Measurements from ENCODE around the gene ULBP3.
"Not testable (repeated sequence)": the region's sequence is repeated elsewhere in the genome, so short reads cannot be mapped to it uniquely, and the experiment has no call there.

Gene ULBP3

GRCh38 chr6:150038202-150039062 lies 30.5 kb downstream of the ULBP3 start:
- DNase-seq, result no peak

DNA sequence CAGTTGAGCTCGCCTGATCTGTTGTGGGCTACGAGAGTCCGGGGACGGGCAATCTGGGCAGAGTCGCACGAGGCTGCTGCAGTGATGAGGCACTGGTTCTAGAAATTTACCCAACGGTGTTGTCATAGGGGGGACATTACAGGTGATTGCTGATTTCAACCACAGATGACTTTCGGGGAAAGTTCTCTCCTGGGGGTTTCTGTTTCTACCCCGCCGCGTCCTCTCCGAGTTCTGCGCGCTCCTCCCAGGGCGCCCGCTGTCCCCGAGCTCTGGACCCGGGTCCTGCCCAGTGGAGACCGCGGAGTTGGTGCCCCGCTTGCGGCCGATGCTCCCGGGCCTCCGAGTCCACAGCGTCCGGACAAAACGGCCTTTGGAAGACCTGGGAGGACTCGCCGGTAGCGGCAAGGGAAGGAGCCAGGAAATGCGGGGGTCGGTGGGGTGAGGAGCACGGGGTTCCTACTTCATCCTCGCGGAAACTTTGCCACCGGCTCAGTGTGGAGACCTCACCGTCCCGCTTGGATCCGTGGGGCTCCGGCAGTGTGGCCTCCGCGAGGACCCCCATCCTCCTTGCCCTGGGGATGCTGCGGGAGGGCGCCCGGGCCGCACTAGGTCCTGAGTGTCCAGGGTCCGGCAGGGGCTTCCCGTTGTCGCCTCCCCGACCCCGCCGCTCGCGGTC lies 31.3 kb downstream of the ULBP3 start:
- no peak for DNase-seq

DNA sequence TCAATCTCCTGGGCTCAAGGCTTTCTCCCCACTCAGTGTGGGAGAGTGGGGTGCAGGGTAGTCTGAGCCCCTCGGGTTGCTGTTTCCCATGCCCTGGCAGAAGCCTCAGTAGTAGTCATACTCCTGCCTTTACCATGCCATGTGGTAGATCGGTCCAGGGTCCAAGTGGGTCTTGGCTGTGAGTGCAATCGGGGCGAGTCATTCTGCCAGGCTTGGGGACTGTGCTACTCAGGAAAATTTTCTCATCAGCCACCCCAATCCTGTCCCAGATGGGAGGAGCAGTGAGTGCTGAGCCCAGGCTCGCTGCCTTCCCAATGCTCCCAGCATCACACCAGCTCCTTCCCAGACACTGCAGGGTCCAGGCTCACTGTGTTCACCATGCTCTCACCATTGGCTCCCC lies 32.8 kb downstream of the ULBP3 start:
- DNase-seq, result no peak

DNA sequence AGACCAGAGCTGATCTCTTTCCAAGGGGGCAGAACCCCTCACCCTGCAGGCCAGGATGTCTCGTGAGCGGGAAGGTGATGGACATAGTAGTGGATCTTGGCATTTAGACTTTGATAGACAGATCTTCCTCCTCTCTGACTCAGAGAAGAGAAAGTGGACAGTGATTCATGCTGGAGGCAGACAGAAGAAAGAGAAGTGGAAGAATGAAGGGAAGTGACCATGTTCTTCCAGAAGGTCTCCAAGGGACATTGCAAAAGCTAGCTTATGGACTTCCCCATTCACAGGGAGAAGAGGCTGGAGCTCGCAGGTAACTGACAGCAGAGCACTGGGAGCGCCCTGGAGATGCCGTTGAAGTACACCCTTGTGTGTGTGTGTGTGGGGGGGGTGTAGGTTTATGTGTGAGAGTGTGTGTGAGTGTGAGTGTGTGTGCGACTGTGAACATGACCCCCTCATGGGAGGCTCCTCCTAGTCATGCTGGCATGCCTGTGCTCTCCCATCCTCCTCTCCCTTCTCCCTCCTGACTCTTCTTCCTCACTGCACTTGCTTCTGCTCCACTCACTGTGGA lies 35.6 kb downstream of the ULBP3 start:
- peak; percentile 42 to 46 for DNase-seq

- DNase-seq, result no peak
Observed at GRCh38 chr6:150032598-150032997, 36.3 kb downstream of the ULBP3 start.

GRCh38 chr6:150030611-150031010 lies 38.3 kb downstream of the ULBP3 start:
- DNase-seq, result no peak

- DNase-seq, result no peak
Observed at GRCh38 chr6:150029749-150030148, 39.2 kb downstream of the ULBP3 start.

DNA sequence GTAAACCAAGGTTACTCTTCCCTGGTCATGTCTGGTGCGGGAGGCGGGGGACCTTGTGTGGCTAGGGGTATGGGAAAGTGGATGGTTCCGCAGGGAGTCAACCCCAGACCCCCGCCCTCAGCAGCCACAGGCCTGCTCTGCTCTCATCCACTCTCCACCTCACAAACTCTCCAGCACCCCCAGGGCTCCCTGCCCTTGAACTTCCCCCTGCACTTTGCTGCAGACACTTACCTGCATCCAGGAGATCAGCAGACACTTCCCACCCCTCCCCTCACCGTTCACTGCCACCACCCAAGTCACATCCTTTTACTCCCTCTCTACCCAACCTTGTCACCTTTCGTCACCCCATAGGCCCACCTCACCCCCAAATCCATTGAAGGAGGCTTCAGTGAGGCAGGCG lies 39.6 kb downstream of the ULBP3 start:
- DNase-seq, result no peak

GRCh38 chr6:150028799-150029198 lies 40.1 kb downstream of the ULBP3 start:
- no peak for DNase-seq

GRCh38 chr6:150027806-150028565 lies 40.9 kb downstream of the ULBP3 start:
- DNase-seq, result no peak

GRCh38 chr6:150026976-150027805 lies 41.7 kb downstream of the ULBP3 start:
- no peak for DNase-seq

DNA sequence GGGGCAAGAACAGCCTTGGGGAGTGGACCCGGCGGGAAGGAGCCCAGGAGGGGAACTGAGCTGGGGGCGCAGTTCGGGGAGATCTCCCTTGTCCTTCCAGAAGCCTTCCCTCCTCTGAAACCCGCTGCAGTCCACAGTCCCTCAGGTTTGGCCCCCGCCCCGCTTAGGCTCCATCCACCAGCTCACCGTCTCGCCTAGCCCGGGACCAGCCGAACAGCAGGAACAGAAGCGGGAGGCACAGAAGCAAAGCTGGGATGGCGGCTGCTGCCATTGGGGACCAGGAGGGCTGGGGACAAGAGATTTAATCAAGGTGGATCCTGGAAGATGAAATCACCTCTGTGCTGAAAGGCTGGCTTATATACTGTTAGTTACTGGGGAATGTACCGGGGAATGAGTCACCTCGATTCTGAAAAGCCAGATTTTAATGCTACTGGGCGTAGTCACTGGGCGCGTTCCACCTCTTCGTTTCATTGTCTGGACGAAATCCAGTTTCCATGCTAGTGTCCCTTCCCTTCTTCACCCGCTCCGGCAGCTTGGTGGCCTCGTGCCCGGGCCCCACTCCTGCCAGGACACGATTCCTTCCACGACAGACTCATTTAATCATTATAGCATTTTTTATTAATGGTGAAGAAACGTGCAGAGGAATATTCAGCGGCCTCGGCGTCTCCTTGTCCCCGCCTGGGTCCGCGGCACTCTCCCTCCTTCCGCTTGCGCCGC lies 43.6 kb downstream of the ULBP3 start, which contains the start of gene RAET1L:
TSS of gene RAET1L (minus strand) at position 332 of the 717 bp plus-strand sequence. CDS start at position 271, 61 bp downstream.
- peak; percentile 23 to 25 for DNase-seq

DNA sequence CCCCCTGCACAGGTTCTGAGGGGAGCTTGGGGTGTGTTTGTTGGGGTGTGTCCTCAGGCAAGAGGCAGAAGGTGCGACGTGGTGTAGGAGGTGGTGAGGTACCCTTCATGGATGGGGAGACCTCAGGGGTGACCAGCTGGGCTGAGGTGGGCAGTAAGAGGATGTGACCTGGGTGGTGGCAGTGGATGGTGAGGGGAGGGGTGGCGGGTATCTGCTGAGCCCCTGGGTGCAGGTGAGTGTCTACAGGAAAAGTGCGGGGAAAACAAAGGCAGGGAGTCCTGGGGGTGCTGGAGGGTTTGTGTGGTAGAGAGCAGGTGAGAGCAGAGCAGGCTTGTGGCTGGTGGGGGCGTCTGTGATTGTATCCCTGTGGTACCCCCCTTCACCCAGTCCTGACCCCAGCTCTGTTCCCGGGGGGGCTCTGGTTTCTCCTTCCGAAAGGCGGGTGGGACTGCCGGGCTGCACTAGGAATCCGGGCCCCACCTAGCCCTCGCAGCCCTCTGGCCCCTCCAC lies 44.2 kb downstream of the ULBP3 start:
- DNase-seq, result no peak

DNA sequence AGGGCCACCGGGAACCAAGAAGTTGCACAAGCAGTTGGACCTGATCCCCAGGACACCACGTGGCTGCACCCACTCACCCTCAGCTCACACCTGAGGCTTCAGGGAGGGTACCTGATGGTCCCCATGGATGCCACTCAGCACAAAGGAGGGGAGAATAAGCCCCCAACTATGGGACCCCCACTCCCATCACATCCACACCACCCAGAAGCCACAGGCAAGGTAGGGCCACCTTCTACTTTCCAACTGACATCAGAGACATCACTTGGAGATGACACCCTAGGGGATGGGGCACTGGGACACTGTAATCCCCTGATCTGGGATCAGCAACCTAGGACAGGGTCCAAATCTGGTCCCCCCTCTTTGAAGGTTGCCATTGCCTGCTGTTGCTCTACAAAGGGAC lies 44.9 kb downstream of the ULBP3 start:
- not testable (repeated sequence) for DNase-seq

- DNase-seq, result not testable (repeated sequence)
Observed at GRCh38 chr6:150021870-150022269, 47.1 kb downstream of the ULBP3 start.

DNA sequence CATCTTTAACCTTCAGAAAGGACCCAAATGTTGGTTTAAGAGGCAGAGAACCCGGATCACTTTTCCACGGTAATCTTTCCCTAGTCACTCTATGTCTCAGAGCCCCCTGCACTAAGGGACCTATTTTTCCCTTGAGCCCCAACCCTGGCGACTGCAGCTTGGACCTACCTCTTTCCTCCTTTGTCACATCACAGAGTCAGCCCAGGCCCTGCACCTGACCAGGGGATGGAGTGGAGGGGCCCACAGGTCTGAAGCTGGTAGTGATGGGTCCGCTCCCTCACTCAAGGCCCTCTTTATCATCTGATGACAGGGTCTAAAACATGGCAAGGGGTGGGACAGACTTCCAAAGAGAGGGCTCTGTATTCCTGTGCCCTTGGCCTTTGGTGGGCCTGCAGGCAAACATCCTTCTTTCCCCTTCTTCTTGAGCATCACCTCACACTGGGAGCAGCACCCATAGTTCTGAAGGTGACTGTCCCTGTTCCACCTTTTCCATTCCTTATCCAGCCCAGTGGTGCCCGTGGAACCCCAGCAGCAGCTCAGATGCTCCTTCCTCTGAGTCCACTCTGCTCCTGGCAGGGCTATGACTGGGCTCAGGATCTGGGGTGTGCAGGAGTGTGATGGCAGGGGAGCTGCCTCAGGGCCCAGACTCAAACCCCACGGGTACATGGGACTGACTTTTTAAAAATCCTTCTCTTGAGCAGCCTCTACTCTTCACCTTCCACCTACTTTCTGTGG lies 49.9 kb downstream of the ULBP3 start:
- DNase-seq, result no peak

DNA sequence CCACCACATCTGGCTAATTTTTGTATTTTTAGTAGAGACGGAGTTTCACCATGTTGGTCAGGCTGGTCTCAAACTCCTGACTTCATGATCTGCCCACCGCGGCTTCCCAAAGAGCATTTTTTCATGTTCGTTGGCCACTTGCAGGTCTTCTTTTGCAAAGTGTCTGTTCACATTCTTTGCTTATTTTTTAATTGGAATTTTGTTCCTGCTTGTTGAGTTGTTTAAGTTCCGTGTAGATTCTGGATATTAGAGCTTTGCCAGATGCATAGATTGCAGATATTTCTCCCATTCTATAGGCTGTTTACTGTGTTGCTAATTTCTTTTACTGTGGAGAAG lies 51.8 kb downstream of the ULBP3 start:
- not testable (repeated sequence) for DNase-seq

DNA sequence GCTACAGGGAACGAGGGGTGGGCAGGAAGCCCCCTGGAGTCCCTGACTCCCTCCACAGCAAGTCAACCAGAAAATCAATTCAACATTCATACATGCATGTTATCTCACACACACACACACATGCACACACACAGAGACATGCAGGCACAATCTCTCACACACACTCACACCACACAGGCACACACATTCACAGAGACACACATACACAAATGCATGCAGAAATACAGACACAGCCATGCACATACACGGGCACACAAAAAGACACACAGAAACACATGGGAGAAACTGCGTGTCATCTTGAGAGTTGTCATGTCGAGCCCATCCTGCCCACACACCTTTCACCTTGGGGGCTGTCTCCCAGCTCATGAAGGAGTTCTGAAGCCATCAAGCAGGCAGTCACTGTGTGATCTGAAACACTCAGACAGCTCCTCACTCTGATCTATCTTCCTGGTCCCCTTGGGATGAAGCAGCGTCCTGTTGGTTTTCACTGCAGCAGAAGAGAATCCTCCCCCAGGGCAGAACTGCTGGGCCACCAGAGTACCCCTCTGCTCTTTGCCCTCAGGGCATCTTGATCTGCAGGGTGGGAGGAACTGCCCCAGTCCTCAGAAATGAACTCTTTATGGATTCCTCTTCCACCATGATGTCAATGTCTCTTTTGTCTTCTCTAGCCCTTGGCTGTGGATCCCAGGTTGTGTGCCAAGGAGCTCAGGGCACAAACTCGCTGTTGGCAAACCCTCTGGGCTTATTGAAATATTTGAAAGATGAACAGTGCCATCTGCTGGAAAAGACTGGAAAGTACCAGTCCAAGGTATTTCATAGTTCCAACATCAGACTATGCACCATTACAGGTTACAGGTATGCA lies 52.4 kb downstream of the ULBP3 start:
- DNase-seq, result peak; percentile 43 to 87

DNA sequence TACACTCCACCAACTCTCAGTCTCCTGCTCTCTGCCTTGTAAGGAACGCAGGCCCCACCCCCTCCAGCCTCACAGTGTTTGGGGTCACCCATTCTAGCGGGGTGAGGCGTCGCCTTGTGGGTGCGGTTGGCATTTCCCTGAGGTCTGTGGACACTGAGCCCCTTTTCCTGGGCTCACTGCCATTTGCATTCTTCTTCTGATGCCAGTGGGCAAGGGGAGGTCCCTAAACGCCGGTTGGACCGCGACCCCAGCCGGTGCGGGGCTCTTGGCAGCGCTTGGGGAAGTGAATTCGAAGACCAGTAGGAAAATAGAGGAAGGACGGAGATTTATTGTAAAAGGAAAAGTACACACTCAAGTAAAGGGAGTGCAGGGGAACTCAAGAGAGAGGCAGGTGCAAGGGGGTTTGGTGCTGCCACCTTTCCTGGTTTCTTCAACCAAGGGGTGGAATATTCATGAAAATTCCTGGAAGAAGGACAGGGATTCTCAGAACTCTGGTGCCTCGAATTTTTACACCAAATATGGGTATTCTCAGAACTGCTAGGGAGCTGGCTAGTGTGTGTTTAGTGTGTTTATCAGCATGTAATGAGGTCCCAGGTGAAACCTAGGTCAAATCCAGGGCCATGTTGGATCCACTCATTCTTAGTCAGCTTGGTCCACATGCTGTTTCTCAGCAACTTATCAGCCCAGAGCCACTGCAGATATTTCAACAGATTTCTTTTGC lies 53.5 kb downstream of the ULBP3 start:
- DNase-seq, result not testable (repeated sequence)
